GM19452 (cell line): ENCODE measurements around the gene ZNF618.

Source experiments
- ATAC-seq: cut with Tn5 transposase; IDR thresholded peaks from one replicate; pipeline ENCODE4 v1.9.1; 2021; ENCODE audit not compliant: unreplicated experiment

Gene ZNF618

DNA sequence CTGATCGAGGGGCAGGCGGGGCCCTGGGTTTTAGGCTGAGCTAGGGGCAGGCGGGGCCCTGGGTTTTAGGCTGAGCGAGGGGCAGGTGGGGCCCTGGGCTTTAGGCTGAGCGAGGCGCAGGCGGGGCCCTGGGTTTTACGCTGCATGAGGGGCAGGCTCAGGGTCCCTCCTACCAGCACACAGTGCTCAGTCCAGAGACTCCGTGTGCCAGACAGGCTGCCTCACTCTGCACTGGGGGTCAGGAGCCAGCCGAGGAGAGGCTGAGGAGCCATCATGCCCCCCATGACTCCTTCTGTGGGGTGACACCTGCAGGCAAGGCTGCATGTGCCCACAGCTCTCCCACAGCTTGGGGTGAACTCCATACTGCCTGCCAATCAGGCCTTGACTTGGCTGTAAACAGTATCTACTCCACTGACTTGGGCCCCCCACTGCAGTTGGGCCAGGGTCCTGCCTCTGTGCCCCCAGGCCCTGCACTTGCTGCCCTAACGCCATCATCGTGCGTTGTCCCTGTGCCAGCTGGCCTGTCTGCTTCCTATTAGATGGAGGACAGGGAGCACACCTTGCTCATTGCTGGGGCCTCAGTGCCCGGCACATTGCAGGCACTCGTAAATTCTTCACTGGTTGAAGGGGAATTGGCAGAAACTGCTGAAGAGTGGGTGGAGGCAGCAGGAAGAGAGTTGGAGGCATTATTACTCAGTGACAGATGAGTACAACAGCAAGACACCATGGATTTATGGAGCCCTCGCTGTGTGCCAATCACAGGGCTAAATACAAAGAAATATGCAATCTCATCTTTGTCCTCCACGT is 123.3 kb downstream of the ZNF618 start:
- no peak for ATAC-seq

DNA sequence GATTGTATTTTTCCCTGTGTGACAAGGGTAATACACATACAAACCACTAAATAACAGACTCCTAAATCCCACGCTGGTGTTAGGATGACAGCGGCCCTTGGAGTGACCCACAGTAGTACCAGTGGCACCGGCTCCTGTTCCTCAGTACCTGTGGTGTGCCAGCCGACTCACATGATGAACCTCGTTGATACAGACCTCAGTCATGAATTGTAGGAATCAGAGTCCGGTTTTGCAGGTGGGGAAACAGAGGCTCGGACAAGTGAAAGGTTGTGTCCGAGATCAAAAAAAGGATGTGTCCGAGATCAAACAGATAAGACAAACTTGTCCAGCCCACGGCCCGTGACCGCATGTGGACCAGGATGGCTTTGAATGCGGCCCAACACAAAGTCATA is 124.0 kb downstream of the ZNF618 start:
- no peak for ATAC-seq

- no peak for ATAC-seq
These were observed 124.7 kb downstream of the ZNF618 start for GRCh38 chr9:114000671-114001409.

GRCh38 chr9:114001410-114001685 is 125.2 kb downstream of the ZNF618 start:
- no peak for ATAC-seq

DNA sequence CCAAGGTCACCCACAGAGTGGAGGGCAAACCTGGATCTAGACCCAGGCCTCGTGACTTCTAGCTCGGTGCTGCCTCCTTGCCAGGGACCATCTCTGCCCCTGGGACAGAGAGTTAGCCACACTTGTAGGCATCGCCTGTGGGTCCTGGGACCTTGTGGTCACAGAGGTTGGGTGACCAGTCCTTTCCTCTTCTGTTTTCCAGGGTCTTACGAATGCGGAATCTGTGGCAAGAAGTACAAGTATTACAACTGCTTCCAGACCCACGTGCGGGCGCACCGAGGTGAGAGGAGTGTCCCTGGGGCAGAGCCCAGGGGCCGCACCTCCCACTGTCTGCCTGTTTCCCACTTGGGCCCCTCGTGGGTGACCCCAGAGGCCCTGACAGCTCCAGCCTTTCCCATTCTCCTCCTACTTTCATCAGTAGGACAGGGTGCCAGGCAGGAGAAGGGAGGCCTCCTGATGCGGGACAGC is 125.7 kb downstream of the ZNF618 start:
- no peak for ATAC-seq

- no peak for ATAC-seq
These were observed 126.3 kb downstream of the ZNF618 start for GRCh38 chr9:114002271-114002985.

DNA sequence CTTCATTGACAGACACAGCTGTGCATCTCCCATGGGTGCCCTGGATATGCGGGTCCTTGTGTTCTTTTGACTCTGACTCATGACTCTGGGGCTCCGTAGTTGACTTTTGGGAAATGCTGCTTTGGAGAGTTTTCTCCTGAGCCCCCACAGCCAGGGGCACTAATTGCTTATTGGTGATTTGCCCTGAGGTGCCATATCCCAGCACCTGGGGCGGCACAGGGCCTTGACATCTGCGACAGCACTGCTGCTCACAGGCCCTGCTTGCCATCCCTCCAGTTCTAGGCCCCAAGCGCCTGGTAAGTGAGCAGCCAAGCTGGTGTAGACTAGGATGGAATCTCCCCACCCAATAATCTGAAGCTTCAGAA is 126.9 kb downstream of the ZNF618 start:
- no peak for ATAC-seq

DNA sequence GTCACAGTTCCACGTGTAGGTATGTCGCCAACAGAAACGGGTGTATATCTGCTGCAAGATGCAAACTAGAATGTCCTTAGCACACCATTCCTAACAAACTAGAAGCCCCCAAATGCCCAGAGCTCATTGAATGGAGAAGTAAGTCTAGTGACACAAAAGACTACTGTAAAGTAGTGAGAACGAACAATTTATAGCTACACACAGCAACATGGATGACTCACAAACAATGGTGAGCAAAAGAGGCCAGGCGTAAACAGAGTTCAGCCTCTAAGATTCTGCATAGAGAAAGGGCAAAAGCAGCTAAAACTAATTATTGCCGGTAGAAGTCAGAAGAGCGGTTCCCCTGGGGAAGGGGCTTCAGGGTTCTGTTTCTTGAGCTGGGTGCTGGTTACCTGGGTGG is 127.2 kb downstream of the ZNF618 start:
- ATAC-seq: no peak

- no peak for ATAC-seq
These were observed 127.6 kb downstream of the ZNF618 start for GRCh38 chr9:114003758-114004157.

DNA sequence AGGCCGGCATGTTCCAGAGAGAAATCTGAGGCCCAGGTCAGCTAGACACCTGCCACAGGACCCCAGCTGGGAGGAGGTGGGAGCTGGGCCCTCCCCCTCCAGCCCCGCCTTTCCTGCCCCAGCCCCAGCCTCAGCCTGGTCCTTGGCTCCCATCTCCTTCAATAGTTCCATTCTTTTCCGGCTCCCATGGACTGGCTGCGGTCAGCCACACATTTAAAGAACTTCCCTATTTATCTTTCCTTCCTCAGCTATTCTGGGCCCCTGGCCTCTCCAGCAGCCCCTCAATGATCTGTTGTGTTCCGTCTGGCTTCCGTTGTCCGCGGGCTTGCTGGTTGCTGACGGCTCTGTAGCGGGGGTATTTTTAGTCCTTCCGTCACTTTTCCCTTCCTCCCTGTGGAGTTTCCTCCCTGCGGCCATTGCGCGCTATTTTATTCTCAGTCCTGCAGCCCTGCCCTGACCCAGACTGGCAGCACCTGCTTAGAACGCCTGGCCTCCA is 128.2 kb downstream of the ZNF618 start:
- no peak for ATAC-seq

- ATAC-seq: no peak
These were observed 129.5 kb downstream of the ZNF618 start for GRCh38 chr9:114005371-114006154.

- ATAC-seq: no peak
These were observed 130.0 kb downstream of the ZNF618 start for GRCh38 chr9:114006155-114006550.

GRCh38 chr9:114006931-114007691 is 131.0 kb downstream of the ZNF618 start:
- no peak for ATAC-seq

GRCh38 chr9:114007991-114008666 is 132.0 kb downstream of the ZNF618 start:
- no peak for ATAC-seq

- no peak for ATAC-seq
These were observed 132.7 kb downstream of the ZNF618 start for GRCh38 chr9:114008667-114009410.

- ATAC-seq: no peak
These were observed 135.2 kb downstream of the ZNF618 start for GRCh38 chr9:114011313-114011712.

DNA sequence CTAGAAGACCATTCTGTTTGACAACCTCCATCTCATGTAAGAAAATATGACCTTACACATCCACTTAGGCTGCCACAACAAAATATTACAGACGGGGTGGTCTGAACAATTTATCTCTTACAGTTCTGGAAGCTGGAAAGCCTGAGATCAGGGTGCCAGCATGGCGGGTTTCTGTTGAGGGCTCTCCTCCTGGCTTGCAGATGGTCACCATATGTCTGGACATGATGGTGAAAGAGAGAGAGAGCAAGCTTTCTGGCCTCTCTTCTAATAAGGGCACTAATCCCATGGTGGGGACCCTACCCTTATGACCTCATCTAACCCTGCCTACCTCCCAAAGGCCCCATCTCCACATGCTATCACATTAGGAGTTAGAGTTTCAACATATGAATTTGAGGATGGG is 136.0 kb downstream of the ZNF618 start:
- no peak for ATAC-seq

- no peak for ATAC-seq
These were observed 137.9 kb downstream of the ZNF618 start for GRCh38 chr9:114014044-114014443.

DNA sequence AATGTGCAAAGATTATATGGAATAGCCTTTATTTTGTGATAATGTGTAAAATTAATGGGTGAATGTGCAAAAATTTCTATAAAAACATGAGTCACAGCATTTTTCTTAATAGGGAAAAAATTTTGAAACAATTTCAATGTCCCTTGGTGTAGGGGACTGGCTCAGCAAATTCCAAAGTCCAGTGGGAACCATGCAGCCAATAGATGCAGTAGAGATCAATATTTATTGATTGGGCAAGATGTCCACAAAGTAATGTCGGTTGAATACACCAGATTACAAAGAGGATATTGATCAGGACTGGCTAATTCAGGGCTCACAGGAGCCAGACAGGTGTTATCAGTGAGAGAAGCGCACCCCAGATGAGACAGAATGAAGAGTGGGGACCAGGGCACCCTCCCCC is 139.5 kb downstream of the ZNF618 start:
- ATAC-seq: no peak
